DOHH2 (cell line): ENCODE data around the gene ZBTB7C.

Experiments used
- EZH2phosphoT487 ChIP-seq: fragments of 200-600 bp; sonication (generic); IDR thresholded peaks from 2 replicates; pipeline ENCODE4 v1.6.1; 2017; ENCODE audit warnings: borderline replicate concordance, mild to moderate bottlenecking, antibody characterized with exemption, low read length, moderate library complexity, mixed read lengths
- TF ChIP-seq, protein P1 (sequence below): fragments of 200-600 bp; sonication (generic); IDR thresholded peaks from one replicate; pipeline ENCODE4 v1.5.1; 2014; ENCODE audit warnings: antibody characterized with exemption, mild to moderate bottlenecking, low read depth, low read length; ENCODE audit not compliant: poor library complexity, severe bottlenecking

DNA sequence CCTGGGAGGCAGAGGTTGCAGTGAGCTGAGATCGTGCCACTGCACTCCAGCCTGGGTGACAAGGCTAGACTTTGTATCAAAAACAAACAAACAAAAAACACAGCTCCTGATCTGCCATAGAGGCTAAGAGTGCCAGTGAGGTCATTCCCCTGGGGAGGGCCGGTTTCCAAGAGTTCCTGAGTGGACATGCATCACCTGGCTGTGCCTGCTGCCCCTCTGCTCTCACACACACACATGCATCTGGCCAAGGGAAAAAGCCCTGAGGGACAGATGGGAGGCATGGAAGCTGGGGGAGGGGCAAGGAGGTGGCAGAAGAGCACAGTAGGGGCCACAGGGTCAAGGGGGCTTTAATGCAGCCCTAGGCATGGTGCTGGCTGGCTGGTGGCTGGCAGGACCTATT lies 60.4 kb downstream of the ZBTB7C start:
- TF ChIP-seq, protein P1, sequence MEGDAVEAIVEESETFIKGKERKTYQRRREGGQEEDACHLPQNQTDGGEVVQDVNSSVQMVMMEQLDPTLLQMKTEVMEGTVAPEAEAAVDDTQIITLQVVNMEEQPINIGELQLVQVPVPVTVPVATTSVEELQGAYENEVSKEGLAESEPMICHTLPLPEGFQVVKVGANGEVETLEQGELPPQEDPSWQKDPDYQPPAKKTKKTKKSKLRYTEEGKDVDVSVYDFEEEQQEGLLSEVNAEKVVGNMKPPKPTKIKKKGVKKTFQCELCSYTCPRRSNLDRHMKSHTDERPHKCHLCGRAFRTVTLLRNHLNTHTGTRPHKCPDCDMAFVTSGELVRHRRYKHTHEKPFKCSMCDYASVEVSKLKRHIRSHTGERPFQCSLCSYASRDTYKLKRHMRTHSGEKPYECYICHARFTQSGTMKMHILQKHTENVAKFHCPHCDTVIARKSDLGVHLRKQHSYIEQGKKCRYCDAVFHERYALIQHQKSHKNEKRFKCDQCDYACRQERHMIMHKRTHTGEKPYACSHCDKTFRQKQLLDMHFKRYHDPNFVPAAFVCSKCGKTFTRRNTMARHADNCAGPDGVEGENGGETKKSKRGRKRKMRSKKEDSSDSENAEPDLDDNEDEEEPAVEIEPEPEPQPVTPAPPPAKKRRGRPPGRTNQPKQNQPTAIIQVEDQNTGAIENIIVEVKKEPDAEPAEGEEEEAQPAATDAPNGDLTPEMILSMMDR, result no peak
- TF ChIP-seq EZH2phosphoT487, result no peak
